NCI-H1048 (cell line): ENCODE data around the gene EN2.

Experiments
- DNase-seq: peaks from one replicate; lab custom pipeline; 2025; lab: John Stamatoyannopoulos, UW

Gene EN2

GRCh38 chr7:155509359-155509724, 51.4 kb downstream of the EN2 start:
- no peak for DNase-seq

DNA sequence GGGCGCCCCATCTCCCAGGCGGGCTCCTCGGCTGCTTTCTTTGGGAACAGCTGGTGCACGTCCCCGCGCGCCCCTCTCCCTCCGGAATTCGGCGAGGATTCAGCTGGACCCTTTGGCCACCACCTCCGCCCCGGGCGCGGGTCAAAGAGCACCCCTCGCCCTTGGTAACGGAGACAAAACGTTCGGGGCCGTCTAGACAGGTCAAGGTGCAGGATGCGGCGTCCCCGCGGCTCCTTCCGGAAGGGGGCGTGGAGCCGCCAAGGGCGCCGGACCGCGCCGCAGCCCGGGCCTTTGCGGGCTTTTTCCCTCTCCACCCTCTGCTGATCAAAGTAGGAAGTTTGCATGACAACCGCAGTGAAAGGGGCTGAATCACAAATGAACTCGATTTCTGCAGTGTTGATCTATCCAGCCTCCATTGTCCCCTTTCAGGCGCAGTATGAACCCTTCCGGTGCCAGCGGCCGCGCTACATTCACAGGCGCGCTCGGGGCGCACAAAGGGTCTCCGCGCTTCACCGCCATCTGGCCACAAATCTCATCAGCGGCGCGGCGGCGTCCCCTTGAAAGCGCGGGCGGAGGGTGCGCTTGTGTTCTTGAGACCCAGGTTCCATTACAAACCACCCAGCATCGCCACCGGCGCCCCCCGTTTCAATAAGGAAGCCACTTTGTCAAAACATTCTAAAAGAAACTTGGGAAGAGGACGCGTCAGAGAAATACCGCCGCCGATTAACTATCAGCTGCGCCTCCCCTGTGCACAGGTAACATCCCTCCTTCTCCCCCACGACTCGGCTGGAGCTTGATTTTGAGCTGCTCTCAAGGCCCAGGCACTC, 52.0 kb downstream of the EN2 start:
- no peak for DNase-seq

GRCh38 chr7:155510975-155511701, 53.2 kb downstream of the EN2 start:
- no peak for DNase-seq

- DNase-seq, result no peak
Observed at GRCh38 chr7:155511702-155511996, 53.7 kb downstream of the EN2 start.

DNA sequence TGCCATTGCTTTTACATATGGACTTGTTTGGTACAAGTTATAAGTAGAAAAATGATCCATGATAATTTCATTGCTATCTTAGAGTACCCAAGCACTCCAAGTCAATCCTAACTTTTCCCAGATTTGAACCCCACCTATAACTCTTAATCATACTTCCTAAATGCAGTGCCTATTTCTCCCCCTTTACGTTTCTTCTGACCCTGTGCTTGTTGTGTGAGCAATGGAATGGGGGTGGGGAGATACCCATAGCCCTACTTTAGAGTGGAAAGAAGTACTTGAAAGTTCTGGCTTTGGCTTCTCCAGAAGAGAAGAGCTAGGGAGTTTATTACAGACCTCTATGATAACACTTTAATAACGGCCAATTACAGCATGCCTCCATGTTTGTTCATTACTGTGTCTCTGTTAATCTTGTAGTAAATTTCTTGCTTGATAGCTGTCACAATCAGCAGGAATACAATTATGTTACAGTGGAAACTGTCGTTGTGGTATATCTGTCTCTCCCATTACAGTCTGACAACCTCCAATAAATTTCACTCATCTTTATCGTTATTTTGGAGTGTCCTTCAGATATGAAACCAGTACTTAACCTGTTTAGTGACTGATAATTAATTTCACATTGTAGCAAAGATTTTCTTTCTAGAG, 54.4 kb downstream of the EN2 start:
- no peak for DNase-seq

DNA sequence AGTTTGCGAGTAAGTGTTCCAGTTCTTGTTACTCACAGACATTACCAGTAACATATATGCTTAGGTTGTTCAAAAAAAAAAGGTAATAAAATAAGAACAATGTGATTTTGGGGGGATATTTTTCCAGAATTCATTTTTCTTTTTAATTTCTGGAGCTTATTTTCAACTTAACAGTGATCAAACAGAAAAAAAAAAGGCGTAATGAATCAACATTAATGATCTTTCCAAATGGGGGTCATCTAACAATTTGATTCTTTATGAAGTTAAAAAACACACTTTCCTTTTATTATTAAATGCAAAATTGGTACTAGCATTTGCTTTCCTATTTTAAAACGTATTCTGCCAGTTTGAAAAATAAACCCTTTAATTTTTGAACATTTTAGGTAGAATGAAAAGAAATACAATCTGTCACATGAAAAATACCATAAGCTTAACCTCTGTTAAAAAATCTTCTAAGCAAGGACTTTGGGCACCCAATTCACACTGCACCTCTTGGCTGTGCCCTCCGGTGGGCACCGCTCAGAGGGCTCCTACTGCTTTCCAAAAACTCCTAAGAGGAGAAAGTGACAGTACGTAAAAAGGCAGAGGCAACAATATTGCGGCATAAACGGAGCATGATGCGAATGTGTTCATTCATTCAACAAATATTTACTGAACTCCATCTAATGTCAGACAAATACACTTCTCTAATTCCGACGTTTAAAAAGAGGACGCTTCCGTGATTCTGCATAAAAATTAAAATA, 55.8 kb downstream of the EN2 start:
- no peak for DNase-seq

DNA sequence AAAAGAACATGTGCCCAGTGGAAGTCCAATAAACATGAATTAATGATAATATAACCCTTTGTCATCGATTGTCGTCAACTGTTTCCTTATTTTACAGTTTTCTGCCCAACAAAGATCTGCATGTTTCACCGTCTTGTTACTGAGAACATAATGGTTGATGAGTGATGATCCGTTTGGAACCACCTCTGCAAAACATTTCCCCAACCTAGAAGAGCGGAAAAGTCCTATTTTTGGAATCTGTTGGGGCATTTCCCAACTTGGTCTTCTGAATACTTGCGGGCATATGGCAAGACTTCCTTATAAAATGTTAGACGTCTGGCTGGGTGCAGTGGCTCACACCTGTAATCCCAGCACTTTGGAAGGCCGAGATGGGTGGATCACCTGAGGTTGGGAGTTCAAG, 56.4 kb downstream of the EN2 start:
- DNase-seq, result no peak
